Stimulated activated CD4-positive, alpha-beta T cell treated with anti-CD3 and anti-CD28 coated beads, TNF-alpha, amount 100 ng/mL, for 4 hours (primary cell): ENCODE measurements around the gene DBT.

Experiments
- DNase-seq, 3 experiments: peaks; one replicate each; pipeline ENCODE4 v3.0.0-alpha.2; 2020; ENCODE audit warnings: low read depth in 3 of 3

DBT gene

DNA sequence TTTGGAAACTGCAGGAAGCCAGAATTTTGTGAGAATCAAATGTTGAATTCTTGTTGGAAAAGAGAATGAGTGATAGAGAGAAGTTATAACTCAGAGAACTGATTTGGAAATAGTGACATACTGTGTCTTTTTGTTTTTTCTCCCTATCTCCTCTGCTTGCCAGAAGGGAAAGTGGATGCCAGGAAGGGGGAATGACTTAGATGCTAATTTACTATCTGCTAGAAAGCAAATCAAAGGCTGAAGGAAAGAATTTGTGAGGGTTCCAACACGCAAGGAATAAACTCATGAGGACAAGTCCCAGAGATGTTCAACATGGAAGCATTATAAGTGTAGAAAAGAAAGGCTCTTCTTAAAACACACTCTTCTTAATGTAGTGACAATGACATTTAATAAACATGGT, 51.0 kb downstream of the DBT start:
- DNase-seq = no peak

DNA sequence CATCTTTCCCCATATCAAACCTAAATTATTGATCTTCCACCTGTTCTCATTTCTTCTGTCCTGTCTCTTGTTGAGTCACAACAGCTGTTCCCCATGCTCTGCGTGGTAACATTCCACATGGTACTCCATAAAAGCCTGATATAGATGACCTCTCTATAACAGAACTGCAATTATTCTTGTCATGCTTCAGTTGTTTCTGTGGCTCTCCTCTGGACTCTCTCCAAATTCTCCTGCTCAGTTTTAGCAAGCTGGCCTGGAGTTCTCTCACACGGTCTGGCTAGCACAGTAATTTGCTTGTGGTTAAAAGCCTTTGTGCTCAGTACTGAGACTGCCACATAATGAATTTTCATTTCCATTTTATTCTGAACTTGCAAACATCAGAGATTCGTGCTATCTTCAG, 61.0 kb downstream of the DBT start:
- DNase-seq = no peak

DNA sequence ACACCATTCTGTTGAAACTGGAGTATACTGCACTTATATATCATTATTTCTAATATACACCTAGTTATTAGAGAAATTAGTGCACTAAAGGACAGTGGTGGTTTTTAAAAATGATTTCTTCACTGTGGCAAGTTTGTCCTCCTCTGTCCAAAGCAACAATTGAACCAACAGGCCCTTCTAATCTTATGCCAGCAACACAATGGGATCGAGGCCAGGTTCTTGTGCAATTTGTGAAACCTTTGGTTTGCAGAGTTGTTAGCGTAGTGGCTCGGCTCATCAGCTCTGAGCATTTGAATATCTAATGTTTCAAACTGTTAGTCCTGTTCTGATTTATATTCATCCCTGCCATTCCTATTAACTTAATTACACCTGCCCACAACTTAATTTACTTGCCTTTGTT, 61.7 kb downstream of the DBT start:
- no peak for DNase-seq

DNA sequence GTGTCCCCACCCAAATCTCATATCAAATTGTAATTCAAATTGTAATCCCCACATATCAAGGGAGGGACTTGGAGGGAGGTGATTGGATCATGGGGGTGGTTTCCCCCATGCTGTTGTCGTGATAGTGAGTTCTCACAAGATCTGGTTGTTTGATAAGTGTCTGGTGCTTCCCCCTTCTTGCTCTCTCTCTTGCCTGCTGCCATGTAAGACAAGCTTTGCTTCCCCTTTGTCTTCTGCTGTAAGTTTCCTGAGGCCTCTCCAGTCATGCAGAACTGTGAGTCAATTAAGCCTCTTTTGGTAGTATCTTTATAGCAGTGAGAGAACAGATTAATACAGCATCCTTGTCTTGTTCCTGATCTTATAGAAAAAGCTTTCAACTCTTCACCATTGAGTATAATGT, 65.1 kb downstream of the DBT start:
- DNase-seq = no peak

DNA sequence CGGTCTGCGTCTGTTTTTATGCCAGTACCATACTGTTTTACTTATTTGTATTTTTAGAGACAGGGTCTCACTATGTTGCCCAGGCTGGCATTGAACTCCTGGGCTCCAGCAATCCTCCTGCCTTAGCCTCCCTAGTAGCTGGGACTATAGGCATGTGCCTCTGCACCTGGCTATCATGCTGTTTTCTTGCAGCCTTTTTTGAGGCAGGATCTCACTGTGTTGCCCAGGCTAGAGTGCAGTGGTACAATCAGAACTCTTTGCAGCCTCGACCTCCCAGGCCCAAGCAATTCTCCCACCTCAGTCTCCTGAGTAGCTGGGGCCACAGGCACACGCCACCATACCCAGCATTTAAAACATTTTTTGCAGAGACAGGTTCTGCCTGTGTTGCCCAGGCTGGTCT, 66.3 kb downstream of the DBT start:
- DNase-seq = no peak

DNA sequence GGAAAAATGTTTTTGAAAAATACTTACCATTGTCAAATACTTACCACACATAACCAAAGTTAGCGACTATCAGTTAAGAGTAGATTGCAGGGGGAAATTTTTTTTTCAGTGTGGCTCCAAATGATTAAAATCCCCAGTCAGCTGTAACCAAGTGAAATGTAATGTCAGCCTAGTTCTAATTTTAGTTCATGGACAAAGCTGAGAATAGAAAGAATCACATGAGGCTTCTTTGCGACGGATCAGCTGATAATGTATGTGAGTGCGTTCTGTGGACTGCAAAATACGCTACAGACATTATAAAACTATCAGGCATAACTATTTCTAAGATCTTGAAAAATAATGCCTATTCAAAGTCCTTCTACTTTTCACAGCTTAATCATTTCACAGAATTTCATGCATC, 71.5 kb downstream of the DBT start, which contains the start of gene LRRC39:
TSS of gene LRRC39 (minus strand) at position 166 of the 400 bp plus-strand sequence. CDS start 9,740 bp downstream, outside the sequence.
- DNase-seq = no peak

DNA sequence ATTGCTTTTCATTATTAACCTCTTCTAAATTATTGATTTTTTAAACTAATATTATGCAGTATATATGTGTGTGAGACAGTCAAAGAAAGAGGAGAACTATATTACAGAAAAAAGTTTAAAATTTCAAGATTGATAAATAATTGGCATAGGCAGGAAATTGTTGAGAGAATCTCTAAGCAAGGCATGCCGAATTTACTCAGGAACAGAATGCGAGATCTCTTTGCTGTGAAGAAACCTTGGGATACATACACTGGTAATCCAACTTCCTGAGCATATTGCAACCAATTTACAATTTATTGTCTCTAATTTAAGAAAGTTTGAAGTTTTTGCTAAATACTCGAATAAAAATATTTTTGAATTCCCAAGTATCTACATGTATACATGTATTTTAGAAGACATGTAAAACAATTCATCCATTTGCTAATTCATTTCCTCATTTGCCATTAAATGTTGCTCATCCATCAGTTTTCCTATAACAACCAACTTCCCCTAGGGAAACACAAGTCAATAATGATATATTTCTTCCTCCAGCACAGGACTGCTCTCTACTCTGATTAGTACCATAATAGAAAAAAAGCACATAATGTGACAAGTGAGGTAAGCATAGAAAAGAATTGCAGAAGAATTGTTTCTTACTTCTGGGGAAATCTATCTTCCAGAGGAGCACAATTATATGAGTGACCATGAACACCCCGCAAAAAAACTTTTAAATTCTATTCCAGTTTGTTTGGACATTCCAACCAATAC, 72.2 kb downstream of the DBT start:
- DNase-seq = no peak

DNA sequence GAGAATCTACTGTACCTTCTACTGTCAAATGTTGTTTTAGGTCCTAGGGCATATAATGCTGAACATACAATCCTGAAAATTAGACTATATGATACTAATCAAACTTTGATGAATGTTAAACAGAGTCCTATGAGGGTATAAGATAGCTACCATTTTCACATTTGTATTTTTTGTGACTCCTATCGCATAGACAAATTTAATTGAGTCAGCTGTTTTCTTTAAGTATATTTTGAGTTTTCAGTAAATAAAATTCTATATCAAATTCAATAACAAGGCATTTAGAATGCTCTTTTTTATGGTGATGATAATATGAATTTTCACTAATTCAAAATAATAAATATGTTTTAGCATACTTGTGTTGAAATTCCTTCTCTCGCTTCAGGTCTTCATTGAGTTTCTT, 81.6 kb downstream of the DBT start:
- no peak for DNase-seq

DNA sequence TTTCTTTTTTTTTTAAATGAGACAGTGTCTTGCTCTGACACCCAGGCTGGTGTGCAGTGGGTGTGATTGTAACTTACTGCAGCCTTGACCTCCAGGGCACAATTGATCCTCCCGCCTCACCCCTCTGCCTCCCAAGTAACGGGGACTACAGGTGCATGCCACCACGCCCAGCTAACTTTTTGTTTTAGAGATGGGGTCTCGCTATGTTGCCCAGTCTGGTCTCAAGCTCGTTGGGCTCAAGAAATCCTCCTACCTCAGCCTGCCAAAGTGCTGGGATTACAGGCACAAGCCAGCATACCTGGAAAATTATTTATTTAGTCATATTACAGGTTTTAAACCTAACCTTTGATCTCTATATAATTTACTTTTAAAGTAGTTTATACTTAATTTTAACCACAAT, 84.9 kb downstream of the DBT start:
- DNase-seq = no peak

DNA sequence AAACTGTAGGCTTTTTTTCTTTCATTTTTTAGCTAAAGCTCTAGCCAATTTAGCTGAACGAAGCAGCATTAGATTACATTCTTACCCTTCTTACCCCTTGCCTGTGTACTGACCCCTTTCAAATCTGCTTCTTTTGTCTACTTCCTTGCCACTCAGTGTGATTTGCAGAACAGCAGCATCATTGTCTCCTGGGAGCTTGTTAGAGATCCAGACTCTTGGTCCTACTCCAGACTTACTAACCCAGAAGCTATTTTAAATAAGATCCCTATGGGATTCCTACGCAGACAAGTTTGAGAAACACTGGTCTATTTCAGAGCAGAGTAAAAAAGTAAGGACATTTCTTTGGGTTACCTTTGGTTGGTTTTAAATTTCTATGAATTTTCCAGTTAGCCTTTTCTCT, 85.4 kb downstream of the DBT start:
- no peak for DNase-seq

DNA sequence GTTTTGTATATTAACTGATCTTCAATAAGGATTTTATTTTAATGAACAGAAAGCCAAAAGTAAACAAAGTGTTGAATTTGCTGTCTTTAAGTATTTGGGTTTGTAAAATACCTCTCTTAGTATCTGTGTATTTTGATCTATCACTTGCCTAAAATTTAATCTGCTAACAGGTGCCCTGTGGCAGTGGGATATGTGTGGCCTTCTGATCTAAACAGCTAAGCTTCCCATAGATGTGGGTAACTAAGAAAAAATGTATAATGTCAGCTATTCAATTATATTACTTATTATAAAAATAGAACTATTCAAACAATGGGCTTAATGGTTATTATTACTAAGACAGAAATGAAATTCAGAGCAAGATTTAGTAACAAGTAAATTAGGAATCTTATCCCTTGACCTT, 86.8 kb downstream of the DBT start:
- DNase-seq = no peak

DNA sequence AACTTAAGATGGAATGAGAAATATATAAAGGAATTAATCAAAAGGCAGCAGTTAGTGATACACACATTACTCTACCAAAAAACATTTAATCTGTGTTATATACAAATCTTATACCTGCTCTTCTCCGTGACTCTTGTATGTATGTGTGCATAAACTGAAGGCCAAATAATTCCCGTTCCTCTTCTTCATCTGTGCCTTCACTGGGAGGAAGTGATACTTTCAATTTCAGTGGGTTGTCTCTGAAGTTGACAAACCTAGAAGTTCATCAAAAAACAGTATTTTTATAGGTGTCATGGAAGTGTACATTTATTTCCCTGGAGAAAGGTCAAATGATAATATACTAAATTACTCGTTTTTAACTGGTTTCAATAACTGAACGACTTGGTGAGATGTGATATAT, 97.4 kb downstream of the DBT start:
- no peak for DNase-seq

DNA sequence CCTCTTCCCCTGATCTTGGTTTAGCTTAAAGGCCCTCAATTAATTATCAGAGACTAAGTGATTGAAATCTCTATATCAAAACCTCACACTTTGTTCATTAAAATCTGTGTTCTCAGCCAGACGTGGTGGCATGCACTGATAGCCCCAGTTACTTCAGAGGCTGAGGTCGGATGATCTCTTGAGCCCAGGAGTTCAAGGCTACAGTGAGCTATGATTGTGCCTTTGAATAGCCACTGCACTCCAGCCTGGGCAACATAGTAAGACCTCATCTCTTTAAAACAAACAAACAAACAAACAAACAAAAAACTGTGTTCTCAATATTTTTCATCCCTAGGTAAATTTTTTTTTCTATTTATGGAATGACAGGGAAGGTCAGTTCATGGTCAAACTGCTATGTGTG, 98.0 kb downstream of the DBT start:
- DNase-seq = no peak

DNA sequence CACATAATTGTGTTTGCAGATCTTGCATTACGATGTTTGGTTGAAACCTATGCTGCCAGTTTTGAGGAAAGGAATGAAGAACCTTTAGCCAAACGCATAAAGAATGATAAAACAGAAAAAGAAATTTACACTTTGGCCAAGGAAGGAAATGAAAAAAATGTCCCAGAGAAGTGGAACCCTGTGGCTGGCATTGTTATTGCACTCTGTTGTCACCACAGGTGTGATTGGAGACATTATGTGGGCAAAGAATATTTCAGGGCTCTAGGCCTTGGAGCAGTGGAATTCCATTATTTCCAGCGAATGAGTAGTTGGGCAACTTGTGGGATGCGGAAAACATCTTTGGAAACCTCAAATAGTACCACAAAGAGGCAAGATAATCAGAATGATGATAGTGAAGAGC, 101.8 kb downstream of the DBT start:
- no peak for DNase-seq

DNA sequence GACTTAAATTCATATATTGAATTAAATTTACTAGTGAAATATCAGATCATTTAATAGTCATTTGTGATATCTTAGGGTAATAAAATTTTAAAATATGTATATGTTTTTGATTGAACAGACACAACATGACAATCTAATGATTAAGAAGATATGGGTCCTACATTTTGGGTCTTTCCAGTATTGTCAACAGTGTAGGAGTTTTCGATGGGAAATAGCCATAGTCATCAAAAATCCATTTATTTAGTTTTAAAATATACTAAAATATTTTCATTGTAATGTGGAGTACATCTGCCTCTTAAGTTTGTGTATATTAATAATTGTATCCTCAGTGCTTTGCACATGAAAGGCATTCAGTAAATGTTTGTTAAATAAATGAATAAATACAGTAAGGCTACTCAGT, 102.7 kb downstream of the DBT start:
- DNase-seq = no peak

DNA sequence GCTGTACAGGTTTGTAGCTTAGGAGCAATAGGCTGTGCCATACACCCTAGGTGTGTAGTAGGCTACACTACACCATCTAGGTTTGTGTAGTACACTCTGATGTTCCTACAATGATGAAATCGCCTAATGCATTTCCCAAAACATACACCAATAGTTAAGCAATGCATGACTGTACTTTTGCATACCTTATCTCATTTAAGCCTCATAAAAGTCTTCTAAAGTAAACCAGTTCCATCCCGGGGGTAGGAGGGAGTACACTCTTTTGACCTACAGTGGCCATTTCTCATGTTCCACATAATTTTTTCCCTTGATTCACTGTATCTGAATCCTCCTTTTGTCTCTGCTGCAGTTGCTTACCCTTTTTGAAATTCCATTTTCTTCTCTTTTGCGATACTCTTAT, 104.5 kb downstream of the DBT start:
- no peak for DNase-seq

DNA sequence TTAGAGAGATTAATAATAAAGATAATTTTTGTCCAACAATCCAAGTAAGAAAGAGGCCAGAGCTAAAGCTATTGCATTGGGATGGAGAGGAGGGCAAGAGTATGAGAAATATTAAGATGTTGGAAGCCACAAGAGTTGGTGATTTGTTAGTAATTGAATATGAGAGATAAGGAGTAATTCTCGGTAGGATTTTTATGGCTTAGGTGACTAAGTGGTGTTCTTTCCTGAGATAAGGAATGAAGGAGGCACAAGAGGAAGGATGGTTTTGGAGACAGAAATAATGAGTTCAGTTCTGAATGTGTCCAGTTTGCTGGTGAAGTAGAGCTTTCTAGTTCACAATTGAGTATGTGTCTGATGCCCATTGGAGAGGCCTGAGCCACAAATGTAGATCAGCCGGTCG, 107.3 kb downstream of the DBT start:
- DNase-seq = no peak

DNA sequence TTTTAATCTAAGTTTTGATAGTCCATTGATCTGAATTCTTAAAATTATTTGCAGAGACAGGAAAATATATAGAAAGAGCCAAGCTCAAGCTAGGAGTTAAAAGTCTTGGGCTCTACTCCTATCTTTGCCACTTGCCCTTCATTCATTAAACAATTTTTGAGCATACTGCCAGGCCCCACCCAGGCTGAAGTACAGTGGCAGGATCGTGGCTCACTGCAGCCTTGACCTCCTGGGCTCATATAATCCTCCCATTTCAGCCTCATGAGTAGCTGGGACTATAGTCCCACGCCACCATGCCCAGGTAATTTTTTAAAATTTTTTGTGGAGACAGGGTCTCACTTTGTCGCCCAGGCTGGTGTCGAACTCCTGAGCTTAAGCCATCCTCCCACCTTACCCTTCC, 108.4 kb downstream of the DBT start:
- no peak for DNase-seq

DNA sequence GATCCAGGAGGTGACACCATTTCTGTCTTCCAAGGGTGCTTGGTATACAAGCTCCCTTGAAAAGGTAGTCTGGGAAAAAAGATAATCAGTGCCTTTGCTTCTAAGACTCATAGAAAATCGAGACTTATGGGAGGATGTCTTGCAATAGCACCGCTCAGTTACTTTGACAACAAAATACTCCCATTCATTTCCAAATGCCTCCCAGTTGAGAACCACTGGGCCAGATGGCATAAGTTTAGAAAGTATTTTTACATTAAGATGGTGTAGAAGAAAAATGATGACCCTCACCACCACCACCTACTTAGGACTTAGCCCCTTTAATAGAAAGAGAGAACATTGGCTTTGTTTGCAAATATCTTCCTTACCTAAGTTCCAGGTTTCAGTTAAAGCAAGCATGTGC, 112.0 kb downstream of the DBT start:
- no peak for DNase-seq
